K562 (cell line): ENCODE measurements around the gene AIRE. TPM values are rescaled to one million over a fixed set of nuclear protein-coding genes. Genes with fewer than 3 reads are reported as not detected.

Experiments used
- HIVEP1 ChIP-seq: fragments of 250-450 bp; sonication (Bioruptor Pico); IDR thresholded peaks from 2 replicates; pipeline ENCODE4 v1.4.0; 2020; ENCODE audit warnings: mild to moderate bottlenecking
- HMGN3 ChIP-seq: IDR thresholded peaks from 2 replicates; pipeline ENCODE4 v1.6.1; 2011; ENCODE audit warnings: borderline replicate concordance, low read depth, mild to moderate bottlenecking, mixed read lengths, low read length; ENCODE audit not compliant: insufficient read length; ENCODE audit errors: extremely low read depth
- LEF1 ChIP-seq: fragments of 450-650 bp; IDR thresholded peaks from 2 replicates; pipeline ENCODE4 v1.6.1; 2016; ENCODE audit warnings: mild to moderate bottlenecking
- MTA2 ChIP-seq: fragments of 450-650 bp; IDR thresholded peaks from 2 replicates; pipeline ENCODE4 v1.6.1; 2016; ENCODE audit warnings: low read depth
- MYC ChIP-seq, 2 experiments: fragments of 250-450 bp in 1 of 2; sonication (Bioruptor Pico) in 1 of 2; IDR thresholded peaks; 2 replicates each; pipeline versions ENCODE4 v1.5.1 to v1.6.1; 2012 to 2021; ENCODE audit warnings: low read depth in 2 of 2, borderline replicate concordance in 1 of 2, improper control_type of control experiment in 1 of 2, low read length in 1 of 2, mild to moderate bottlenecking in 1 of 2, moderate library complexity in 1 of 2
- POLR2G ChIP-seq: fragments of 200-400 bp; formaldehyde crosslinking; IDR thresholded peaks from 2 replicates; pipeline ENCODE4 v1.6.1; 2017; ENCODE audit warnings: low read depth, mild to moderate bottlenecking, antibody characterized with exemption, low read length, moderate library complexity
- ZBTB7A ChIP-seq: IDR thresholded peaks from 2 replicates; pipeline ENCODE4 v1.6.1; 2011; ENCODE audit warnings: low read depth, mild to moderate bottlenecking, low read length, moderate library complexity, borderline replicate concordance; ENCODE audit not compliant: control insufficient read depth
- polyA plus RNA-seq, 8 experiments: library from polyadenylated mRNA; depleted of rRNA in 4 of 8; stranded (reverse) in 5 of 8; unstranded in 3 of 8; fragments of >200 nt; fragmentation: Nextera tagmentation in 2 of 8; fragmentation: Illumina TruSeq in 1 of 8; extraction: Ambion mirVana in 2 of 8; extraction: Trizol in 1 of 8; gene quantifications; 2 replicates each; pipeline versions ENCODE4 v1.2.1 to v1.2.3, GENCODE V29; 2011 to 2014; ENCODE audit warnings: inconsistent platforms in 1 of 8, missing spikeins in 1 of 8
- total RNA-seq, 7 experiments: library from RNA; depleted of rRNA in 6 of 7; stranded (reverse); fragments of >200 nt in 6 of 7; fragmentation: Illumina TruSeq in 2 of 7; extraction: Trizol in 2 of 7; gene quantifications; 2 replicates each; pipeline versions ENCODE4 v1.2.1 to v1.2.3, GENCODE V29; 2011 to 2021; ENCODE audit warnings: low replicate concordance in 1 of 7
- TF ChIP-seq, protein P1 (sequence below), 3 experiments: IDR thresholded peaks in 2 of 3; conservative IDR thresholded peaks in 1 of 3; 2 replicates each; pipeline ENCODE4 v1.5.1; 2011 to 2012; ENCODE audit warnings: low read length in 3 of 3, mild to moderate bottlenecking in 3 of 3, control low read depth in 2 of 3, improper control_type of control experiment in 1 of 3, inconsistent platforms in 1 of 3, low read depth in 1 of 3, mixed read lengths in 1 of 3, moderate library complexity in 1 of 3; ENCODE audit not compliant: insufficient read depth in 2 of 3
- TF ChIP-seq, protein P2 (sequence below): sonication (generic); formaldehyde crosslinking; IDR thresholded peaks from 2 replicates; pipeline ENCODE4 v1.8.0; 2022; ENCODE audit warnings: mild to moderate bottlenecking, missing genetic modification reagents, borderline replicate concordance
- TF ChIP-seq, protein P3 (sequence below): fragments of 450-650 bp; IDR thresholded peaks from 2 replicates; pipeline ENCODE4 v1.6.1; 2016
- TF ChIP-seq, protein P4 (sequence below): sonication (generic); formaldehyde crosslinking; IDR thresholded peaks from 2 replicates; pipeline ENCODE4 v1.8.0; 2023; ENCODE audit warnings: mild to moderate bottlenecking, missing genetic modification reagents
- TF ChIP-seq, protein P5 (sequence below): sonication (generic); formaldehyde crosslinking; IDR thresholded peaks from 2 replicates; pipeline ENCODE4 v1.4.0; 2020; ENCODE audit warnings: mild to moderate bottlenecking, missing genetic modification reagents
- TF ChIP-seq, protein P6 (sequence below): sonication (generic); formaldehyde crosslinking; IDR thresholded peaks from 2 replicates; pipeline ENCODE4 v1.9.0; 2022; ENCODE audit warnings: mild to moderate bottlenecking, missing genetic modification reagents

The AIRE gene
- total and polyA plus RNA-seq, 9 of the 15 experiments (the other 6 are each of a cell fraction or from before 2014, with no cell fraction given) = 0.01 TPM; not detected in 8

- TF ChIP-seq, protein P1, sequence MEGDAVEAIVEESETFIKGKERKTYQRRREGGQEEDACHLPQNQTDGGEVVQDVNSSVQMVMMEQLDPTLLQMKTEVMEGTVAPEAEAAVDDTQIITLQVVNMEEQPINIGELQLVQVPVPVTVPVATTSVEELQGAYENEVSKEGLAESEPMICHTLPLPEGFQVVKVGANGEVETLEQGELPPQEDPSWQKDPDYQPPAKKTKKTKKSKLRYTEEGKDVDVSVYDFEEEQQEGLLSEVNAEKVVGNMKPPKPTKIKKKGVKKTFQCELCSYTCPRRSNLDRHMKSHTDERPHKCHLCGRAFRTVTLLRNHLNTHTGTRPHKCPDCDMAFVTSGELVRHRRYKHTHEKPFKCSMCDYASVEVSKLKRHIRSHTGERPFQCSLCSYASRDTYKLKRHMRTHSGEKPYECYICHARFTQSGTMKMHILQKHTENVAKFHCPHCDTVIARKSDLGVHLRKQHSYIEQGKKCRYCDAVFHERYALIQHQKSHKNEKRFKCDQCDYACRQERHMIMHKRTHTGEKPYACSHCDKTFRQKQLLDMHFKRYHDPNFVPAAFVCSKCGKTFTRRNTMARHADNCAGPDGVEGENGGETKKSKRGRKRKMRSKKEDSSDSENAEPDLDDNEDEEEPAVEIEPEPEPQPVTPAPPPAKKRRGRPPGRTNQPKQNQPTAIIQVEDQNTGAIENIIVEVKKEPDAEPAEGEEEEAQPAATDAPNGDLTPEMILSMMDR (IDR thresholded peaks at IDR 0.05 in 2 of 3, conservative IDR thresholded peaks at IDR 0.05 in 1 of 3; ENCODE audit: insufficient read depth in 2 of 3, low read depth in 1 of 3, low read length in 3 of 3) = no peak
- TF ChIP-seq, protein P2, sequence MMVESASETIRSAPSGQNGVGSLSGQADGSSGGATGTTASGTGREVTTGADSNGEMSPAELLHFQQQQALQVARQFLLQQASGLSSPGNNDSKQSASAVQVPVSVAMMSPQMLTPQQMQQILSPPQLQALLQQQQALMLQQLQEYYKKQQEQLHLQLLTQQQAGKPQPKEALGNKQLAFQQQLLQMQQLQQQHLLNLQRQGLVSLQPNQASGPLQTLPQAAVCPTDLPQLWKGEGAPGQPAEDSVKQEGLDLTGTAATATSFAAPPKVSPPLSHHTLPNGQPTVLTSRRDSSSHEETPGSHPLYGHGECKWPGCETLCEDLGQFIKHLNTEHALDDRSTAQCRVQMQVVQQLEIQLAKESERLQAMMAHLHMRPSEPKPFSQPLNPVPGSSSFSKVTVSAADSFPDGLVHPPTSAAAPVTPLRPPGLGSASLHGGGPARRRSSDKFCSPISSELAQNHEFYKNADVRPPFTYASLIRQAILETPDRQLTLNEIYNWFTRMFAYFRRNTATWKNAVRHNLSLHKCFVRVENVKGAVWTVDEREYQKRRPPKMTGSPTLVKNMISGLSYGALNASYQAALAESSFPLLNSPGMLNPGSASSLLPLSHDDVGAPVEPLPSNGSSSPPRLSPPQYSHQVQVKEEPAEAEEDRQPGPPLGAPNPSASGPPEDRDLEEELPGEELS (CRISPR knock-in tag) = no peak
- TF ChIP-seq, protein P3, sequence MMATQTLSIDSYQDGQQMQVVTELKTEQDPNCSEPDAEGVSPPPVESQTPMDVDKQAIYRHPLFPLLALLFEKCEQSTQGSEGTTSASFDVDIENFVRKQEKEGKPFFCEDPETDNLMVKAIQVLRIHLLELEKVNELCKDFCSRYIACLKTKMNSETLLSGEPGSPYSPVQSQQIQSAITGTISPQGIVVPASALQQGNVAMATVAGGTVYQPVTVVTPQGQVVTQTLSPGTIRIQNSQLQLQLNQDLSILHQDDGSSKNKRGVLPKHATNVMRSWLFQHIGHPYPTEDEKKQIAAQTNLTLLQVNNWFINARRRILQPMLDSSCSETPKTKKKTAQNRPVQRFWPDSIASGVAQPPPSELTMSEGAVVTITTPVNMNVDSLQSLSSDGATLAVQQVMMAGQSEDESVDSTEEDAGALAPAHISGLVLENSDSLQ = peak; percentile 74
- peak; percentile 65; the same call in 1 of the 2 replicates for TF ChIP-seq ZBTB7A
- peak; percentile 69 for TF ChIP-seq HMGN3
- 0 out of 2 replicates have a peak, but pooled peaks have one; percentile 66 for TF ChIP-seq HIVEP1 (CRISPR knock-in tag)
- peak; percentile 96 for TF ChIP-seq MYC (IDR thresholded peaks at IDR 0.05; ENCODE audit: low read depth, low read length)
- TF ChIP-seq MYC (CRISPR knock-in tag; IDR thresholded peaks at IDR 0.05; ENCODE audit: borderline replicate concordance, low read depth) = peak; percentile 95
- no peak for TF ChIP-seq MTA2
- TF ChIP-seq, protein P4, sequence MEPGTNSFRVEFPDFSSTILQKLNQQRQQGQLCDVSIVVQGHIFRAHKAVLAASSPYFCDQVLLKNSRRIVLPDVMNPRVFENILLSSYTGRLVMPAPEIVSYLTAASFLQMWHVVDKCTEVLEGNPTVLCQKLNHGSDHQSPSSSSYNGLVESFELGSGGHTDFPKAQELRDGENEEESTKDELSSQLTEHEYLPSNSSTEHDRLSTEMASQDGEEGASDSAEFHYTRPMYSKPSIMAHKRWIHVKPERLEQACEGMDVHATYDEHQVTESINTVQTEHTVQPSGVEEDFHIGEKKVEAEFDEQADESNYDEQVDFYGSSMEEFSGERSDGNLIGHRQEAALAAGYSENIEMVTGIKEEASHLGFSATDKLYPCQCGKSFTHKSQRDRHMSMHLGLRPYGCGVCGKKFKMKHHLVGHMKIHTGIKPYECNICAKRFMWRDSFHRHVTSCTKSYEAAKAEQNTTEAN (CRISPR knock-in tag) = 0 out of 2 replicates have a peak, but pooled peaks have one; percentile 66
- TF ChIP-seq LEF1 = peak; percentile 28; the same call in 1 of the 2 replicates
- TF ChIP-seq POLR2G = peak; percentile 92
- TF ChIP-seq, protein P5, sequence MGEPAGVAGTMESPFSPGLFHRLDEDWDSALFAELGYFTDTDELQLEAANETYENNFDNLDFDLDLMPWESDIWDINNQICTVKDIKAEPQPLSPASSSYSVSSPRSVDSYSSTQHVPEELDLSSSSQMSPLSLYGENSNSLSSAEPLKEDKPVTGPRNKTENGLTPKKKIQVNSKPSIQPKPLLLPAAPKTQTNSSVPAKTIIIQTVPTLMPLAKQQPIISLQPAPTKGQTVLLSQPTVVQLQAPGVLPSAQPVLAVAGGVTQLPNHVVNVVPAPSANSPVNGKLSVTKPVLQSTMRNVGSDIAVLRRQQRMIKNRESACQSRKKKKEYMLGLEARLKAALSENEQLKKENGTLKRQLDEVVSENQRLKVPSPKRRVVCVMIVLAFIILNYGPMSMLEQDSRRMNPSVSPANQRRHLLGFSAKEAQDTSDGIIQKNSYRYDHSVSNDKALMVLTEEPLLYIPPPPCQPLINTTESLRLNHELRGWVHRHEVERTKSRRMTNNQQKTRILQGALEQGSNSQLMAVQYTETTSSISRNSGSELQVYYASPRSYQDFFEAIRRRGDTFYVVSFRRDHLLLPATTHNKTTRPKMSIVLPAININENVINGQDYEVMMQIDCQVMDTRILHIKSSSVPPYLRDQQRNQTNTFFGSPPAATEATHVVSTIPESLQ (CRISPR knock-in tag) = no peak
- TF ChIP-seq, protein P6, sequence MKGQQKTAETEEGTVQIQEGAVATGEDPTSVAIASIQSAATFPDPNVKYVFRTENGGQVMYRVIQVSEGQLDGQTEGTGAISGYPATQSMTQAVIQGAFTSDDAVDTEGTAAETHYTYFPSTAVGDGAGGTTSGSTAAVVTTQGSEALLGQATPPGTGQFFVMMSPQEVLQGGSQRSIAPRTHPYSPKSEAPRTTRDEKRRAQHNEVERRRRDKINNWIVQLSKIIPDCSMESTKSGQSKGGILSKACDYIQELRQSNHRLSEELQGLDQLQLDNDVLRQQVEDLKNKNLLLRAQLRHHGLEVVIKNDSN (CRISPR knock-in tag) = peak; percentile 26
These were observed 53.6 kb downstream of the AIRE start, which contains the start of gene CFAP410 (continued) for GRCh38 chr21:44338971-44339910.
